GM12892 (cell line): ENCODE results near the gene RECK.
"Not testable (repeated sequence)": the region's sequence is repeated elsewhere in the genome, so short reads cannot be mapped to it uniquely, and the experiment has no call there.

Source experiments
- DNase-seq: peaks from one replicate; pipeline ENCODE4 v3.0.0; 2011; ENCODE audit not compliant: insufficient read length
- FAIRE-seq: peaks from 2 replicates; lab custom pipeline; 2011; peaks lifted over from hg19 to GRCh38; lab: Jason Lieb, UNC
- POLR2A ChIP-seq: IDR thresholded peaks from 2 replicates; pipeline ENCODE4 v1.6.1; 2011; ENCODE audit warnings: low read depth, low read length, control low read depth
- POLR2AphosphoS5 ChIP-seq: IDR thresholded peaks from 2 replicates; pipeline ENCODE4 v1.6.1; 2011; ENCODE audit warnings: low read depth, low read length, control low read depth
- TAF1 ChIP-seq: IDR thresholded peaks from 2 replicates; pipeline ENCODE4 v1.6.1; 2011; ENCODE audit warnings: low read depth, mild to moderate bottlenecking, control low read depth, low read length, borderline replicate concordance

Gene RECK

GRCh38 chr9:36046923-36047322 lies 10.2 kb downstream of the RECK start:
- DNase-seq (no peak), FAIRE-seq (no peak)
- no peak for TF ChIP-seq TAF1
- TF ChIP-seq POLR2AphosphoS5, result no peak
- no peak for TF ChIP-seq POLR2A

DNA sequence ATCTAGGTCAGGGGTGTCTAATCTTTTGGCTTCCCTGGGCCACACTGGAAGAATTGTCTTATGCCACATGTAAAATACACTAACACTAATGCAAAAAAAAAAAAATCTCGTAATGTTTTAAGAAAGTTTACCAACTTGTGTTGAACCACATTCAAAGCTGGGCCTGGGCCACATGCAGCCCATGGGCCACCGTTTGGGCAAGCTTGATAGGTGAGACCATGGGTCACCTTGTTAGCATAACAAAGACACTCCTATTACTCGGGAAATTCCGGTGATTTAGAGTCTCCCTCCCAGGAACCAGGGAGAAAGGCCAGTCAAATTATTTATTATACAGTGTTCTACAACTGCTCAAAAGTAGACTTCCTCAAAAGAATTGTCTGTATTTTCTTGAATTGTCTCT lies 12.7 kb downstream of the RECK start:
- FAIRE-seq (no peak), DNase-seq (no peak)
- TF ChIP-seq TAF1 (no peak), POLR2AphosphoS5 (no peak), POLR2A (no peak)

DNA sequence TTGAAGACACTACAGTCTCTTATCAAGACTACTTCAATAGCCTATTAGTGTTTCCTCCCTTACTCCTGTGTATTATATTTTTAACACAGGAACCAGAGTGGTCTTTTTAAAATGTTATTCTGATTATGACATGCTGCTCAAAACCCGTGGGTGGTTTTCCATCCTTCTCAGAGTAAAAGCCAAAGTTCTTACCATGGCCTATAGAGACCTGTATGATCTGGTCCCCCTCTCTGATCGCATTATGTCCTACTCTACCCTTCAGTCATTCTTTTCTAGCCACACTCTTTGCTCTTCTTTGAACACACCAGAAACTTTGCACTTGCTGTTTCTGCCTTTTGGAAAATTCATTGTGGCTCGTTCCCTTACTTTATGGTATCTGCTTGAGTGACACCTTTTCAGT lies 13.8 kb downstream of the RECK start:
- FAIRE-seq (no peak), DNase-seq (no peak)
- no peak for TF ChIP-seq TAF1
- no peak for TF ChIP-seq POLR2AphosphoS5
- no peak for TF ChIP-seq POLR2A

DNA sequence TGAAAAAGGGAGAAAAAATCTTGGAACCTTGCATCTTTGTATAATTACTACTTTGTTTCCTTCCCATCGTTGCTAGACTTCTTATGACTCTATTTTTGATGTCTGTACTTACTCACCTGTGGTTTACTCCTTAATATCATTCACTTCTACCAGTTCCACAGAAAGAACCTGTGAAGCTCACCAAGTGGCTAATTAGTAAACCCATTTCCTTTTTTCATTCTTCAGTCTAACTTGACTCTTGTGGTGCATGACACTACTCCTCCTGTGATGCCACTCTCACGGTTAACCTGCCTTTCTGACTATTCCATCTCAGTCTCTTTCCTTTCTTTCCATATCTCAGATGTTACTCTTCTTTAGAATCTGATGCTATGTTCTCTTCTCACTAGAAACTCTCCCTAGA lies 14.6 kb downstream of the RECK start:
- DNase-seq, result no peak
- TF ChIP-seq POLR2A (no peak), POLR2AphosphoS5 (no peak), TAF1 (no peak)
- peak; percentile 80 for FAIRE-seq

- FAIRE-seq (no peak), DNase-seq (no peak)
- TF ChIP-seq TAF1, result no peak
- no peak for TF ChIP-seq POLR2AphosphoS5
- no peak for TF ChIP-seq POLR2A
These were observed 17.3 kb downstream of the RECK start for GRCh38 chr9:36053971-36054370.

DNA sequence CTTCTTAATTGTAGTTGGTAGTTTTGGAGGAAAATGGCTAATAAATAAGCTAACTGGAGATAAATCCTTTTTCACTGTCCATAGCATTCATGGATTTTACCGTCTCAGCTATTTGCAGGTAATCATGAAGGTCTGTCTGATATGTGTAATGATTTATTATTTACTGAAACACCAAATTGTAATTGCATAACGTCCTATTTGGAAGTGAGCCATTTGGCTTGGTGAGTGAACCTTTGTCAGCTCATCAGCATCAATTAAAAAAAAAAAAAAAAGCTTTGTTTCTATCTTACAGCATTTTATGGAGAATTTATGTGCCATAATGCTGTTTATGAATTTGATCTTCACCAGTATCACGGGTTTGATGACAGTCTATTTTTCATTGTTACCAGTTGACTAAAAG lies 20.2 kb downstream of the RECK start:
- no peak for FAIRE-seq
- no peak for DNase-seq
- TF ChIP-seq POLR2AphosphoS5, result no peak

DNA sequence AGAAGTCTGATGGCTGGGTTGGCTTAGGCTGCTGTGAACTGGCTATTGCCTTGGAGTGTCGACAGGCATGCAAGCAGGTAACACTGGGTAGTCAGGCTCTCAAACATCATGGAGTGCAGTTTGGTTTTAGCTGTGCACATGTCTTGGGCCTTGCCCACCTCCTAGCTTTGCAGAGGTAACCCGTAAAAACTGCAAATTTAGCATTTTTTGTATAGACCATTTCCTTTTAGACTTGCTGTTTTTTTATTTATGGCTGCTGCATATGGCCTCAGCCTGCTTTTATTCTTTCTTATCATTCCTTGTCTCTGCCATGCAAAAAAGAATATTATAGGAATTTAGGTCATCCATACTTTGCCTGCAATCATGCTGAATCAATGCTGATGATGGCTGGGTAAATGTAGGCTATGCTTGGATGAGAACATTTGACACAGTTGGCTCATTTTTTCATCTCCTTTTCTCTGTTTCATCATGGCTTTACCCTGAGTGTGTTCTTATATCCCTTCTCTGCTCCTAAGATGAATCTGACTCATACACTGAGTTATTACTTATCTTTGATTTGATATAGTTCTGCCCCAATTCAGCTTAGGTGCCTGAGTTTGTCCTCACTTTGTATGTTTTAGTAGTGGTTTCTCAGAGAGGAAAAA lies 27.2 kb downstream of the RECK start:
- no peak for FAIRE-seq
- TF ChIP-seq TAF1 (no peak), POLR2A (no peak), POLR2AphosphoS5 (no peak)
- DNase-seq, result no peak

GRCh38 chr9:36064448-36065037 lies 27.8 kb downstream of the RECK start:
- no peak for FAIRE-seq
- DNase-seq, result no peak
- TF ChIP-seq POLR2AphosphoS5 (no peak), TAF1 (no peak), POLR2A (no peak)

GRCh38 chr9:36074055-36074454 lies 37.3 kb downstream of the RECK start:
- DNase-seq, result no peak
- TF ChIP-seq TAF1 (no peak), POLR2A (no peak), POLR2AphosphoS5 (no peak)
- FAIRE-seq, result no peak

DNA sequence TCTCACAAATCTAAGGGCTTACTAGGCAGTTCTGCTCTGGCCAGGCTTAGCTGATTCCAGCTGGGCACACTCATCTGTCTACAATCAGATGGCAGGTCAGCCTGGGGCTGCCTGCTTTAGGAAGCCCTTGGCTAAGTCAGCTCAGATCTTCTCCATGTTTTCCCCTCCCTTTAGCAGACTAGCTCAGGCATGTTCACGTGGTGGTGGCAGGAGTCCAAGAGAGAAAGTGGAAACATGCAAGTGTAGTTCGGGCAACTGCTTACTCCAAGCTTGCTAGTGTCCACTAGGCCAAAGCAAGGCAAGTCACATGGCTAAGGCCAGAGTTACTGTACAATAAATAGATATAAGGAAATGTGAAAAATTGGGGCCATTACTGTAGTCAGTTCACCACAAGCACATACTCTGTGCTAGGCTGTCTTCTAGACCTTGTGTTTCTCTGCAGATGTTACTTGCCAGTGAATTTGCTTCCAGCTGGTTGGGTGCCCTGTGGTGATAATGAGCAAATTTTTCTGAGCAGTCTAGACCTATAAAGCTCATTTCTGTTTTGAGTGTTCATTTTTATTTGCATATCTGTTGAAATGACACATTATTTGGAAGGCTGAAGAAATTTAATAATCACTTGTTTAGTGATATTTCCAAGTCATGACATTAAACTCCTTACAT lies 38.3 kb downstream of the RECK start:
- DNase-seq (no peak), FAIRE-seq (peak; percentile 78)
- TF ChIP-seq TAF1 (no peak), POLR2AphosphoS5 (no peak), POLR2A (no peak)

GRCh38 chr9:36078051-36078450 lies 41.3 kb downstream of the RECK start:
- TF ChIP-seq TAF1, result no peak
- no peak for TF ChIP-seq POLR2AphosphoS5
- no peak for TF ChIP-seq POLR2A
- no peak for FAIRE-seq
- no peak for DNase-seq

DNA sequence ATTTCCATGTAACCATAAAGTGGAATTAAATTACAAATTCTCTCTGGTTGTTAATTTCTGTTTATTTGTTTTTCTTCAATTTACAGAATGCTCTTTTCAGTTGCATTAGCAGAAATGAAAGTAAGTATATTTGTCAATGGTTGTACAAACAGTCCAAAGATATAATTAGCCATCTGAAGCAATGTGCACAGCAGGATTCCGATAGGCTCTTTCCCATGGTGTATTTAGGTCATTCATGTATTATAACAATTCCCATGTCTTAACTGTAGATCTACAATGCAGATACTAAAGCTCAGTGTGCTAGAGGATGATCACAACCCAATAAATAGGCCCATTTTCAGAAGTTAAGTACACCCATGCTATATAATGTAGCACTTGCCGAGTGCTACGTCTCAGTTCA lies 43.8 kb downstream of the RECK start:
- DNase-seq (no peak), FAIRE-seq (no peak)
- TF ChIP-seq POLR2AphosphoS5 (no peak), POLR2A (no peak), TAF1 (no peak)

GRCh38 chr9:36082931-36083330 lies 46.2 kb downstream of the RECK start:
- FAIRE-seq (no peak), DNase-seq (no peak)
- TF ChIP-seq TAF1, result no peak
- no peak for TF ChIP-seq POLR2AphosphoS5

DNA sequence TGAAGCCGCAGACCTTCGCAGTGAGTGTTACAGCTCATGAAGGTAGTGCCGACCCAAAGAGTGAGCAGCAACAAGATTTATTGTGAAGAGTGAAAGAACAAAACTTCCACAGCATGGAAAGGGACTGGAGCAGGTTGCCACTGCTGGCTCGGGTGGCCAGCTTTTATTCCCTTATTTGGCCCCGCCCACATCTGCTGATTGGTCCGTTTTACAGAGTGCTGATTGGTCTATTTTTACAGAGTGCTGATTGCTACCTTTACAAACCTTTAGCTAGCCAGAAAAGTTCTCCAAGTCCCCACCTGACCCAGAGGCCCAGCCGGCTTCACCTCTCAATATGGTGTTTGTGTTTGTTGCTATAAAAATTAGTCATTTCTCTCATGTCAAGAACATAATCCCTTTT lies 49.7 kb downstream of the RECK start:
- FAIRE-seq, result no peak
- TF ChIP-seq POLR2AphosphoS5, result no peak
- TF ChIP-seq POLR2A, result no peak
- no peak for TF ChIP-seq TAF1
- DNase-seq, result no peak

DNA sequence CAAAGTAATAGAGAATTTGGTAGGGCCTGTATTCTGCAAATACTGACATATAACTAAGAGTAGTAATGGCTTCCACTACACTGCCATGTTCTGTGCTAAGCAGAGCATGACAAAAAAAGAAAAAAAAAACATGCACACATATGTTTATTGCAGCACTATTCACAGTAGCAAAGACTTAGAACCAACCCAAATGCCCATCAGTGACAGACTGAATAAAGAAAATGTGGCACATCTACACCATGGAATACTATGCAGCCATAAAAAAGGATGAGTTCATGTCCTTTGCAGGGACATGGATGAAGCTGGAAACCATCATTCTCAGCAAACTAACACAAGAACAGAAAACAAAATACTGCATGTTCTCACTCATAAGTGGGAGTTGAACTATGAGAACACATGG lies 50.3 kb downstream of the RECK start:
- FAIRE-seq, DNase-seq: not testable (repeated sequence)
